Heart right ventricle (tissue), 16 donors: ENCODE data around the gene TMEM132A. TPM values are rescaled to one million over a fixed set of nuclear protein-coding genes. Genes with fewer than 3 reads are reported as not detected.

Experiments used
- ATAC-seq, 8 donors: fragments of 200-7000 bp; cut with Tn5 transposase; one replicate each; pipeline ENCODE4 v1.9.1; 2020; ENCODE audit warnings: mild to moderate bottlenecking in 8 of 8, moderate library complexity in 8 of 8, moderate number of reproducible peaks in 1 of 8
- DNase-seq, 2 donors: peaks; one replicate each; pipeline ENCODE4 v3.0.0-alpha.2; 2020
- H3K27ac ChIP-seq, 10 donors: fragments of 200-600 bp; sonication (generic) in 2 of 10; one replicate each; pipeline versions ENCODE4 v1.5.0 to v1.8.0; 2020 to 2022; ENCODE audit warnings: mild to moderate bottlenecking in 3 of 10
- H3K27me3 ChIP-seq, 7 donors: fragments of 200-600 bp; one replicate each; pipeline ENCODE4 v1.8.0; 2021 to 2022; ENCODE audit warnings: mild to moderate bottlenecking in 2 of 7
- H3K36me3 ChIP-seq, 9 donors: fragments of 200-600 bp; sonication (generic) in 1 of 9; one replicate each; pipeline versions ENCODE4 v1.5.0 to v1.8.0; 2020 to 2022; ENCODE audit warnings: mild to moderate bottlenecking in 2 of 9
- H3K4me1 ChIP-seq, 9 donors: fragments of 200-600 bp; sonication (generic) in 1 of 9; one replicate each; pipeline versions ENCODE4 v1.5.0 to v1.8.0; 2020 to 2022; ENCODE audit warnings: mild to moderate bottlenecking in 4 of 9
- H3K4me3 ChIP-seq, 10 donors: fragments of 200-600 bp; sonication (generic) in 2 of 10; one replicate each; pipeline versions ENCODE4 v1.5.0 to v1.8.0; 2020 to 2022; ENCODE audit warnings: mild to moderate bottlenecking in 7 of 10, moderate library complexity in 2 of 10
- H3K9me3 ChIP-seq, 11 donors: fragments of 200-600 bp in 10 of 11; sonication (generic) in 2 of 11; one replicate each; pipeline versions ENCODE4 v1.5.0 to v1.8.0; 2013 to 2022; ENCODE audit warnings: mild to moderate bottlenecking in 2 of 11, control low read depth in 1 of 11, moderate library complexity in 1 of 11
- CTCF ChIP-seq, 9 donors: fragments of 200-600 bp; sonication (generic) in 2 of 9; IDR thresholded peaks; one replicate each; pipeline versions ENCODE4 v1.5.0 to v1.8.0; 2021 to 2022; ENCODE audit warnings: antibody characterized with exemption in 9 of 9, mild to moderate bottlenecking in 5 of 9, moderate library complexity in 1 of 9
- WGBS, 2 donors: extraction: QIAGEN DNeasy Blood & Tissue Kit; methylation state at CpG; one replicate each; pipeline ENCODE4 v1.1.7; 2013; ENCODE audit warnings: inconsistent platforms in 1 of 2; 5-methylcytosine and 5-hydroxymethylcytosine counted together
- intact Hi-C, 10 donors: fragments of 100-400 bp; cut with DNase I; formaldehyde crosslinking; loops; one replicate each; pipeline versions ENCODE4 v1.11.1 to v1.14.2; 2022
- polyA plus RNA-seq, 2 donors: library from polyadenylated mRNA; stranded (reverse); fragments of 200-250 nt; gene quantifications; one replicate each; pipeline ENCODE4 v1.2.3, GENCODE V29; 2013
- total RNA-seq, 10 donors: library from RNA; stranded (reverse); fragmentation: NEBNext Ultra II Directional in 3 of 10; extraction: Animal tissue kit (Norgen Biotek cat#: 25700) in 3 of 10; gene quantifications; one replicate each; pipeline versions ENCODE4 v1.2.1 to v1.2.4, GENCODE V29; 2021 to 2023
- donor health status: Arrhythmogenic right ventricular cardiomyopathy.
- donor health status: ischemic (EF 13 %, LVEDD 7.1; RV severe dilation, severe dysfunction).
- donor health status: healthy with polysubstance abuse.
- donor health status: DM: no; HTN: yes; CAD: no.
- donor health status: DM: no; HTN: no; CAD: no.
- donor health status: ischemic (EF 25% LVEDD 6.9; RV normal size, moderate dysfunction).
- donor health status: ischemic (EF 25% LVEDD 5.7; RV mildly dilated, moderate dysfunction).
- donor health status: healthy.
- donor health status: DM: yes; HTN: yes; CAD: no.
- donor health status: Ischemic cardiomyopathy.
- donor health status: ischemic (EF 35%, LVEDD 5.7; RV mildly dilated, moderate dysfunction).
- donor health status: nonischemic (EF 11% LVEDD 7.7; RV severe dilation, severe dysfunction).
- donor health status: DM: yes; HTN: yes; CAD: no.
- donor health status: PGD.
- donor health status: ischemic (EF 29% LVEDD 5.4; RV normal size, mild dysfunction).
- donor health status: nonischemic (EF 23%, LVEDD 6.1; RV moderate dilation, normal function).

TMEM132A gene
- total and polyA plus RNA-seq, 12 donors, result 3.7 to 16.4 (median 7.4) TPM

- no peak overlapping the region for H3K27ac ChIP-seq
- 83 to 84% methylated on average over 5 of the region's 5 CpGs for WGBS, 2 donors
- DNase-seq (no peak), ATAC-seq (no peak)
- H3K4me1 ChIP-seq, result peaks cover 0 to 60% (median 32%) of the 10 kb centered on the region in 9 donors
- no peaks in the 10 kb centered on the region for H3K9me3 ChIP-seq
- peaks cover 0 to 4% (median 0%) of the 10 kb centered on the region in 7 donors for H3K27me3 ChIP-seq
- no peak overlapping the region for H3K4me3 ChIP-seq
- H3K36me3 ChIP-seq, result peaks cover 0 to 65% (median 7%) of the 10 kb centered on the region in 9 donors
- intact Hi-C loops, result no loop called here
- no peak for TF ChIP-seq CTCF (IDR thresholded peaks at IDR 0.05)
Observed at GRCh38 chr11:60945295-60945667, 21.0 kb downstream of the TMEM132A start.

- Histone ChIP-seq H3K27me3 (peaks cover 0 to 10% (median 5%) of the 10 kb centered on the region in 7 donors), H3K4me1 (peaks cover 0 to 61% (median 31%) of the 10 kb centered on the region in 9 donors), H3K4me3 (no peak overlapping the region), H3K27ac (no peak overlapping the region), H3K9me3 (no peaks in the 10 kb centered on the region), H3K36me3 (peaks cover 0 to 50% (median 0%) of the 10 kb centered on the region in 9 donors)
- intact Hi-C loops, result no loop called here
- no peak for DNase-seq
- no peak for TF ChIP-seq CTCF (IDR thresholded peaks at IDR 0.05)
- WGBS, 2 donors, result 83 to 91% methylated on average over 15 of the region's 15 CpGs
- no peak for ATAC-seq
Observed at GRCh38 chr11:60946601-60947264, 22.5 kb downstream of the TMEM132A start.

DNA sequence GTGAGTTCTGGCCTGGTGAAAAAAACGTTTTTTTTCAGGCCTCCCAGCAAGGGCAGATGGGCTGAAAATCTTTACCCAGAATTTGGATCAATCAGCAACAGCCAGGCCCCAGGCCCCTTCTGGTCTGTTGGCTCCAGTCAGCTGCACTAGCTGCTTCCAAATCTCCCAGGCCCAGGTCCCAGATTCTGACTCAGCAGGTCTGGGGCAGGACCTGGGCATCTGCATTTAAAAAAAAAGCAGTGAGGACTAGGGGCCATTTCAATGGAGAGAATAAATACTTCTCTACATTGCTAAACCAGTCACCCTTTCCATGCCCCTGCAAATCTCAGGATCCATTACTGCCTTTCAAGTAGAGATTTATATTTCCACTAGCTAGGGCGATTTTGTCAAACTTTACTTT, 23.4 kb downstream of the TMEM132A start:
- ATAC-seq (no peak), DNase-seq (no peak)
- Histone ChIP-seq H3K4me3 (no peak overlapping the region), H3K36me3 (peaks cover 0 to 41% (median 0%) of the 10 kb centered on the region in 9 donors), H3K9me3 (no peaks in the 10 kb centered on the region), H3K4me1 (peaks cover 0 to 64% (median 26%) of the 10 kb centered on the region in 9 donors), H3K27ac (no peak overlapping the region), H3K27me3 (peaks cover 0 to 10% (median 5%) of the 10 kb centered on the region in 7 donors)
- intact Hi-C loops, result no loop called here
- WGBS, 2 donors, result 50 to 53% methylated on average over 2 of the region's 2 CpGs
- TF ChIP-seq CTCF (IDR thresholded peaks at IDR 0.05), result no peak

- no peaks in the 10 kb centered on the region for H3K9me3 ChIP-seq
- TF ChIP-seq CTCF (IDR thresholded peaks at IDR 0.05), result no peak
- no peak overlapping the region for H3K27ac ChIP-seq
- DNase-seq (no peak), ATAC-seq (no peak)
- peaks cover 0 to 37% (median 0%) of the 10 kb centered on the region in 9 donors for H3K36me3 ChIP-seq
- peaks cover 0 to 10% (median 5%) of the 10 kb centered on the region in 7 donors for H3K27me3 ChIP-seq
- 84 to 86% methylated on average over 5 of the region's 5 CpGs for WGBS, 2 donors
- H3K4me3 ChIP-seq, result no peak overlapping the region
- peaks cover 0 to 68% (median 29%) of the 10 kb centered on the region in 9 donors for H3K4me1 ChIP-seq
- intact Hi-C loops, result no loop called here
Observed at GRCh38 chr11:60948250-60948649, 24.0 kb downstream of the TMEM132A start.
